Fibroblast of villous mesenchyme (primary cell): ENCODE data around the gene CPZ. TPM values are rescaled to one million over a fixed set of nuclear protein-coding genes. Genes with fewer than 3 reads are reported as not detected.

Source experiments
- DNase-seq: peaks from one replicate; pipeline ENCODE4 v3.0.0-alpha.2; 2010; ENCODE audit warnings: low read depth
- H3K4me3 ChIP-seq: 2 replicates; pipeline ENCODE4 v1.5.1; 2011; ENCODE audit warnings: low read depth, mild to moderate bottlenecking, low read length
- total RNA-seq: library from RNA; depleted of rRNA; stranded (reverse); fragments of >200 nt; gene quantifications from 2 replicates; pipeline ENCODE4 v1.2.3, GENCODE V29; 2012
- TF ChIP-seq, protein P1 (sequence below): IDR thresholded peaks from 2 replicates; pipeline ENCODE4 v1.5.1; 2012; ENCODE audit warnings: low read depth, mild to moderate bottlenecking, low read length; ENCODE audit not compliant: insufficient read depth

Gene CPZ
- total RNA-seq, 1 donor: 19.0 TPM

DNA sequence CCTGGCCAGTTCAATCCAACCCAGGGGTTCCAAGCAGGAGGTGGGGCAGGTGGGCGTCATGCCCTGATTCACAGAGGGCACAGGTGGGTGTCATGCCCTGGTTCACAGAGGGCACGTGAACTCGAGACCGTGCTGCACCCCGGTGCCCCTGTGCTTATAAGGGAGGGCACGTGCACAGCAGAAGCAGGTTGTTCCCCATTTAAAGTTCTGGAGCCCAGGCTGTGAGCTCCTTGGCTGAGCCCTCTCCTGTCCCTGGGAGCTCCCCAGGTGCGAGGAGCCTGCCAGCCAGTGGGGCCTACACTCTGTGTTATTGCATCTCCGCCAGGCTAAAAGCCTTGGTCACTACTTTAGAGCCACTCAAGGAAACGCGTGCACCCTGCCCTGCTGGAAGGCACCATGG lies 3.2 kb upstream of the CPZ start:
- no peak for DNase-seq
- TF ChIP-seq, protein P1, sequence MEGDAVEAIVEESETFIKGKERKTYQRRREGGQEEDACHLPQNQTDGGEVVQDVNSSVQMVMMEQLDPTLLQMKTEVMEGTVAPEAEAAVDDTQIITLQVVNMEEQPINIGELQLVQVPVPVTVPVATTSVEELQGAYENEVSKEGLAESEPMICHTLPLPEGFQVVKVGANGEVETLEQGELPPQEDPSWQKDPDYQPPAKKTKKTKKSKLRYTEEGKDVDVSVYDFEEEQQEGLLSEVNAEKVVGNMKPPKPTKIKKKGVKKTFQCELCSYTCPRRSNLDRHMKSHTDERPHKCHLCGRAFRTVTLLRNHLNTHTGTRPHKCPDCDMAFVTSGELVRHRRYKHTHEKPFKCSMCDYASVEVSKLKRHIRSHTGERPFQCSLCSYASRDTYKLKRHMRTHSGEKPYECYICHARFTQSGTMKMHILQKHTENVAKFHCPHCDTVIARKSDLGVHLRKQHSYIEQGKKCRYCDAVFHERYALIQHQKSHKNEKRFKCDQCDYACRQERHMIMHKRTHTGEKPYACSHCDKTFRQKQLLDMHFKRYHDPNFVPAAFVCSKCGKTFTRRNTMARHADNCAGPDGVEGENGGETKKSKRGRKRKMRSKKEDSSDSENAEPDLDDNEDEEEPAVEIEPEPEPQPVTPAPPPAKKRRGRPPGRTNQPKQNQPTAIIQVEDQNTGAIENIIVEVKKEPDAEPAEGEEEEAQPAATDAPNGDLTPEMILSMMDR: no peak
- no peak overlapping the region for H3K4me3 ChIP-seq

DNA sequence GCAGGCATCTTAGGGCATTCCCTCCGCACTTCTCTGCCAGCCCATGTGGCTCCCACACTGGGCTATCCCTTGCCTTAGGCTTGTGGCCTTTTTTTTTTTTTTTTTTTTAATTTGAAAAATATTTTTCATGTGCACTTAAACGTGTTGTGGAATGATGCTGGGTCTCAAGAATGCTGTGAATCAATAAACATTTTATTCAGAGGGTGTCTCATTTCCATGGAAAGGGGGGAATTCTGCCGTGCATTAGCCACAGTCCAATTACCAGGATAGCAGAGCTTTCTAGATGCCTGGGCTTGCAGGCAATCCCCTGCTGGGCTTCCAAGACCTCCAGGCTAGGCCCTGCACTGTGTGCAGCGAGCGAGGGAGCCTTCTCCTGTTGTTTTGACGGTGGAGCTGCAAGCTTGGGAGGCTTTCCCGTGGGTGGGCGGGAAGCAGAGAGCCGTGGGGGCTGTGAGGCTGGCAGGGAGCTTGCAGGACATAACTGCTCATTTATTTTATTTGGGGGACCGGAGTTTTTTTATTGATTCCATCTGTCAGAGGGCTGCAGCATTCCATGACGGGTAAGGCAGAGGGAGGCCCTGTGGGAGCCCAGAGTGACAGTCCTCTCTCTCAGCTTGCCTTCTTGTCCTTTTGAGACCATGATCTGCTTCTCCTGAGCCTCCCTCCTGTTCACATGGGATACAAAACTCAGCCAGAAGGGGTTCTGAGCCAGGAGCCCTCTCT lies 2.6 kb upstream of the CPZ start:
- TF ChIP-seq, protein P1: no peak
- no peak overlapping the region for H3K4me3 ChIP-seq
- DNase-seq: no peak

DNA sequence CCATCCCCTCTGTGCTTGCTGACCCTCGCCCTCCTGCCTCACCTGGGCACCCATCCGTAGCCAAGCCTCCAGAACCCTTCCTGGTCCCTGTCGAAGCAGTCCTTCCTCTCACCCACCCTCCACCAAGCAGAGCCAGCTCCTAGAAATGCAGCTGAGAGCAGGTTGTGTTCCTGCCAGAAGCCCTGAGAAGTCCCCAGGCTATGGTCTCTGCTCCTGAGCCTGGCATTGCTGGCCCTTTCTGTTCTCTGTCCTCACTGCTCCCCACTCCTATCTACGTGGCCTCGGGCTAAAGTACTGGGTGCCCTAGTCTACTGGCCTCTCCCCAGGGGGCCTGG lies 2.1 kb upstream of the CPZ start:
- no peak overlapping the region for H3K4me3 ChIP-seq
- TF ChIP-seq, protein P1: no peak
- DNase-seq: no peak

DNA sequence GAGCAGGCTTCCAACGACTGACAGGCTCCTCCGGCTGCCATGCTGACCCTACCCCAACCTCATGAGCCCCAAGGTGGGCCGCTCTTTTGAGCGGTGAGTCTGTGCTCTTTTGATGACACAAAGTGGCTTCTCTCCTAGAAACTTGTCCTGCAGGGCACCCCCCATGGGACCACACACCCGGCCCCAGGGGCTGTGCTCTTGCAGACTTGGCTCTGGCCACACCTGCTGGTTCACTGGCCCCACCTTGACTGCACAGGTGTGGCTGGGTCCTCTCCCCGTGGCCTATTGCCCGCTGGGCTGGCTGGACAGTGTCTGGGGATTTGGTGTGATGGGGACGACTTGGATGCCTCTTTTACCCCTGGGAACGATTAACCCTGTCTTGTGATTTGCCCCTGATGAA lies 1.5 kb upstream of the CPZ start:
- DNase-seq: no peak
- no peak overlapping the region for H3K4me3 ChIP-seq
- TF ChIP-seq, protein P1: no peak

DNA sequence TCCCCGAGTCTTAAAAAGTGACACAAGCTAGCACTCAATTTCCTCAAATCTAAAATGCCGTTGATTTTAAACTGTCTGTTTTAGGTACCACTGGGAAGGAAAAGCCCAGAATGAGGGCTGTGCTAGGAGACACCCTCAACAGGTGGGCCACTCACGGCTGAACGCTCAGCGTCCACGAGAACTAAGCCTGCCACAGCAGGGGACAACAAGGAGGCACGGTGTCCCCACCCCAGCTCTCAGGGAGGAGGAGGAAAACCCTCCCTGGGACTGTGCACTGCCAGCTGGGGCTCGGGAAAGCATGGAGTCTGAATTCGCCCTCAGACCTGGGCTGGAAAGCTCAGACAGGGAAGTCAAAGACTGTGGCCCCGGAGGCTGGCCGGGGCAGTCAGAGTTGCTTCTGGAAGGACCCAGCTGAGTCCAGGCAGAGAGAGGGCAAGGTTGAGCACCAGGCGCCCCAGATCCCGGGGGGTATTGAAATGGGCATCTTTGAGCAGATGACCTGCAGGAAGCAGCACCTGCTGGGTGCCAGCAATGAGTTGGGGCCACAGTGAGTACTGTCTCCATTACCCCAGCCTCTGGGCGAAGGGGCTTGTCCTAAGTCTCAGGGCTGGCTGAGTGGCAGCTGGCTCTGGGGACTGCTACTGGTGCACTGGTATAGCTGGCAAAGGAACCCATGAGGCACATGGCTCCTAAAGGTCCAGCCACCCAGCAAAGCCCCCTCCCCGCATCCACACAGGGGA lies 769 bp upstream of the CPZ start:
- no peak for DNase-seq
- TF ChIP-seq, protein P1: no peak
- H3K4me3 ChIP-seq: no peak overlapping the region

DNA sequence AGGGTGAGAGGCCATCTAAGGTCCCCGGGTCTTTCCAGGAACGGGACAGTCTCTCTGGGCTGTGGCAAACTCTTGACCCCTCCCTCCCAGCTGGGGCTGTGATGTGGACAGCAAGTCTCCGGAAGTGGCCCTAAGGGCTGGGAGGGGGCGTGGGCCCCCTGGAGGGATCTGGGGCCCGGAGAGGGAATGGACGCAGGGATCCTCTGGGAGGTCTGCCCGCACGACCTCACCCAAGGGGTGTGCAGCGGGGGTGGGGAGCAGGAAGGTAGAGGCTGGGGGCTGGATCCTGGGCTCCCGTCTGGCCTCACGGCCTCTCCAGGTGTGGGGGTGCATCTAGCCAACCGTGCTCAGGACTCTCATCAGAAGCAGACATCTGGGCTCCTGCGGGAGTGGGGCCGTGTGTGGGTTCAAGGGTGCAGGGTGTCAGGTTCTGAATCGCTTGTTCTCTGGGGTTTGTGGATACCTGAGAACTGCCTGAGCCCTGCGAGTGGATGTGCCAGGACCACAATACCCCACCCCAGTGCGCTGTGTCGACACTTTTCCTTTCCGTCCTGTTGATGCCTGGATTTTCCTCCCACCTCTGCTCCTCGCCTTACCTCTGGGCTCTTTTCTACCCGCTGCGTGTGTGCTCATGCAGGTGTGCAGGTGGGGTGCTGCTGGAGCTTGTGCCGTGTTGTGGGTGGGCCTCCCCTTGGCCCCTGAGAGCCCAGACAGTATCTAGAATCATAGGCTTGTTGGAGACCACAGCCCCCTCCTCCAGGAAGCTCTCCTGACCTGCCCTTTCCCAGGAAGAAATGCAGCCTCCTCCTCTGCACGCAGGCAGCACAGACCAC lies 915 bp downstream of the CPZ start:
- TF ChIP-seq, protein P1: no peak
- DNase-seq: peak; percentile 36
- H3K4me3 ChIP-seq: peak overlapping the region; percentile 84
